ENCODE results near the gene NIT1.

Gene NIT1

DNA sequence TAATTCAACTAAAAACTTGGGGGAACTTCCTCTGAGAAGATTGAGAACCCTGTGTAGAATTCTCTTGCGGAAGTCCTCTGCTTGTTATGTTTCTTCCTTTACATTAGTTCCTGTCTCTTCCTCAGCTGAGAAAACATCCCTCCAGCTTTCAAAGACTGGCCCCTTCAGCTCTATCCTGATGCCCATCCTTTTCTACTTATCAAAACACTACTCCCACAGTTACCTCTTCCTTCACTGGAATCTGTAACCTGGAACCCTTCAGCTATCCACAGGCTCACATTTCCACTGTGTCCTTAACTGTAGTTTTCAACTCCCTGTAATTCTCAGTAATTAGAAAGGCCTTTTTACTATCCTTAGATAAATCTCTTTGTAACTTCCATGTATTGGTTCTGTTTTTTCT is 20.5 kb downstream of the NIT1 start:
- H3K4me3 Mint-ChIP-seq: no peak overlapping the region
- peaks cover 7% of the 10 kb centered on the region for H3K4me1 Mint-ChIP-seq (ENCODE audit: low read depth)
- H3K9me3 Mint-ChIP-seq: no peaks in the 10 kb centered on the region
- no peak overlapping the region for H3K27ac Mint-ChIP-seq
- H3K36me3 Mint-ChIP-seq (ENCODE audit: low read depth): peaks cover 15% of the 10 kb centered on the region
- DNase-seq: no peak
- no peaks in the 10 kb centered on the region for H3K27me3 Mint-ChIP-seq

DNA sequence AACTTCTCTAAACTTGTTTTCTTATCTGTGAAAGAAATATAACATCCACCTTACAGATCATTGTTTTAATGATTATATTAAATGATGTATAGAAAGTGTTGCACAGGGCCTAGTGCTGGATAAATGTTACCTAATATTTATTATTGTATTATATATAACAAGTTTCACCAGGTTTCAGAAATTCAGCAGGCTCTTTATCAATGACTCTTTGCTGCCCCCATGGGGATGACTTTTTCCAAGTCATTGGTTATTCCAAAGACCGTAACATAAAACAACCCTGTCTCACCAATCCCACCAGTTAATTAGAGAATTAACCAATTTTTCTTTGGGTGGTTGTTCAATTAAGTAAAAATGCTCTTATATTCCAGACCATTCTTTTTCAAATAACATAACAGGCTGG is 21.9 kb downstream of the NIT1 start:
- Mint-ChIP-seq H3K4me3 (no peak overlapping the region), H3K36me3 (ENCODE audit: low read depth) (peaks cover 15% of the 10 kb centered on the region), H3K4me1 (ENCODE audit: low read depth) (peaks cover 7% of the 10 kb centered on the region), H3K9me3 (no peaks in the 10 kb centered on the region), H3K27me3 (no peaks in the 10 kb centered on the region), H3K27ac (no peak overlapping the region)
- DNase-seq: no peak

DNA sequence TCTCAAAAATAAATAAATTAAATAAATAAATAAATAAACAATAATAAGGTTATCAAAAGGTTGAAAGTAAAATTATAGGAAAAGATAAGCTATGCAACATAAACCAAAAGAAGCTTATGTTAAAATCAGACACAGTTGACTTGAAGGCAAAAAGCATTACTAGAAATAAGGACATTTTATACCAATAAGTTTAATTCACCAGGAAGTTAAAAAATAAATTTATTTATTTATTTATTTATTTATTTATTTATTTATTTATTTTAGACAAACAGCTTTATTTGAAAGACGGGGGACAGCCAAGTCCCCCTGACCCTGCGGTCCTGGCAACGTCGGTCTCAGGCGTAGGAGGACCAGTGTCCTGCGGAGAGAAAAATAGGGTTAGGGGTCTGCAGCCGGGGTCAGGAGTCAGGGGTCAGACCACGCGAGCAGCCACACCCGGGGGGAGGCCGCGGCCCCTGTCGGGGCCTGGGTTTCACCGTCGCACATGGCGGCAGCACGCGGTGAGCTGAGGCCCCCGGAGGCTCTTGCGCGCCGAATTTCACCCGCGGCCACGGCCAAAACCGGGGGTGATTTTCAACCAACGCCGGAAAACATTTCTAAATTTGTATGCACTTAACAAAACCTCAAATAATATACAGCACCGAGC is 23.0 kb downstream of the NIT1 start:
- Mint-ChIP-seq H3K4me1 (ENCODE audit: low read depth) (peaks cover 1% of the 10 kb centered on the region), H3K27ac (no peak overlapping the region), H3K27me3 (no peaks in the 10 kb centered on the region), H3K36me3 (ENCODE audit: low read depth) (peaks cover 7% of the 10 kb centered on the region), H3K4me3 (no peak overlapping the region), H3K9me3 (no peaks in the 10 kb centered on the region)
- DNase-seq: no peak

DNA sequence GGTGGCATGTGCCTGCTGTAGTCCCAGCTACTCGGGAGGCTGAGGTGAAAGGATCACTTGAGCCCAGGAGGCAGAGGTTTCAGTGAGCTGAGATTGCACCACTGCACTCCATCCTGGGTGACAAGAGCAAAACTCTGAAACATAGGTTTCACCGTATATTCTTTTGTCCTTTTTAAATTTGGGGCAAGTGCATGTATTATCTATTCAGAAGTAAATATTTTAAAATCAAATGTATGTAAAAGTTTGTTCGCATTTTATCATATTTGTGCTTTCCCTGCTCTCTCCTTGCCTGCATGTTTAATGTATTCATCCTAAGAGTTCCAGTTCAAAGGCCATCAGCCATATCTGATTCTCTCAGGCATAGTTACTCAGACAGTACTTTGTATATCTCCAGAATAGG is 27.9 kb downstream of the NIT1 start:
- no peaks in the 10 kb centered on the region for H3K27me3 Mint-ChIP-seq
- no peaks in the 10 kb centered on the region for H3K36me3 Mint-ChIP-seq (ENCODE audit: low read depth)
- H3K9me3 Mint-ChIP-seq: no peaks in the 10 kb centered on the region
- no peak for DNase-seq
- no peak overlapping the region for H3K4me3 Mint-ChIP-seq
- no peak overlapping the region for H3K27ac Mint-ChIP-seq
- H3K4me1 Mint-ChIP-seq (ENCODE audit: low read depth): no peaks in the 10 kb centered on the region

DNA sequence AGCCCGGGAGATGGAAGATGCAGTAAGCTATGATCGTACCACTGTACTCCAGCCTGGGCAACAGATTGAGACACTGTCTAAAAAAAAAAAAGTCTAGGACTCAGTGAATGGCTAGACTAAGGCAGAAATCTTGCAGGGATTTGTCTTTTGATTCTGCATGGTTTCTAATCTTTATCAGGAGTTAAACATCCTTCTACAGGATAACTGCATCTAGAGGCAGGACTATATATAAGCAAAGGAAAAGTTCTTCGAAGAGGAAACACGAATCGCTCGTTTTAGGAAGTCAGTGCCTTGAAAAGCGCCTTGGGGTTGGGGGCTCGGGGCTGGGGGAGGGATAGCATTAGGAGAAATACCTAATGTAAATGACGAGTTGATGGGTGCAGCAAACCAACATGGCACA is 35.3 kb downstream of the NIT1 start:
- Mint-ChIP-seq H3K9me3 (no peaks in the 10 kb centered on the region), H3K27ac (peak overlapping the region; percentile 80), H3K4me3 (peak overlapping the region; percentile 94), H3K4me1 (ENCODE audit: low read depth) (peaks cover 21% of the 10 kb centered on the region), H3K27me3 (no peaks in the 10 kb centered on the region), H3K36me3 (ENCODE audit: low read depth) (peaks cover 35% of the 10 kb centered on the region)
- no peak for DNase-seq

DNA sequence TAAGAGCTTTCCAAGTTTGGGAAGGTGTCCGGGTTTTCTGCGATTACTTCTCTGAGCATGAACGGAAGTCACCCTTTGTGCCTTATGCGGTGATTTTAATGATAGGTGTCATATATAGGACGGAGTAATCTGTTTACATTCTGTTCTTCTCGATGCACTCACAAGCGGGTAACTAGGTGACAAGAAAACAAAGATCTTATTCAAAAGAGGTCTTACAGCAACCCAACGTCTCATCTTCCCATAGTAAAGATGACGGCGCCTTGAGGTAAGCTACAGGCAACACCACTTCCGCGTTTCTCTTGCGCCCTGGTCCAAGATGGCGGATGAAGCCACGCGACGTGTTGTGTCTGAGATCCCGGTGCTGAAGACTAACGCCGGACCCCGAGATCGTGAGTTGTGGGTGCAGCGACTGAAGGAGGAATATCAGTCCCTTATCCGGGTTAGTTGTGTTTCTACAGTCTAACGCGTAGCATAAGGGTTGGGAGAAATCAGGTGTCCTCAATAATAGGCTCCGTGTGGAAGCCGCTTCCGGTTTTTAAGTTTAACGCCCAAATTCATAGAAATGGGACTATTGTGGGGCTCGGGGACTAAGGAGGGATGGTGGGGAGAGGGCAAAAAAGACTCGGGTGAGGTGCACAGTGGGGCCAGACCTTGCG is 35.9 kb downstream of the NIT1 start, which contains the start of gene UFC1:
Gene UFC1, plus strand, starts transcription at position 297 of the 656 bp plus-strand sequence. Its CDS starts 20 bp downstream, at position 317.
- H3K9me3 Mint-ChIP-seq: no peaks in the 10 kb centered on the region
- peak; percentile 86 for DNase-seq
- H3K4me1 Mint-ChIP-seq (ENCODE audit: low read depth): peaks cover 27% of the 10 kb centered on the region
- H3K27ac Mint-ChIP-seq: peak within 1 kb of the TSS; percentile 100
- H3K4me3 Mint-ChIP-seq: peak within 1 kb of the TSS; percentile 94
- peaks cover 41% of the 10 kb centered on the region for H3K36me3 Mint-ChIP-seq (ENCODE audit: low read depth)
- H3K27me3 Mint-ChIP-seq: no peaks in the 10 kb centered on the region

DNA sequence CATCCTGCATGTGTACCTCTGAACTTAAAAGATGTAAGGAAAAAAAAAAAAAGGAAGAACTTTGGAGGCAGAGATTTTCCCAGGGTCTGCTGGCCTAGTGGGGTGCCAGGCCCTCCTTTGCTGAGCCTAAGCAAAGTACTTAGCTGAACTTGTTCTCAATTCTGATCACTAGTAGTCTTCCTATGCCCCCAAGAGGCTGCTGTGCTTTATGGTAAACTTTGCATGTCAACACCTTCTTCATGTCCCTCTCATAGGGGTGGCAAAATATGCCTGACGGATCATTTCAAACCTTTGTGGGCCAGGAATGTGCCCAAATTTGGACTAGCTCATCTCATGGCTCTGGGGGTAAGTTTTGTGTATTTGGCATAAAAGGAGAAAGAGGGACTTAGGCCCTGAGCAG is 40.0 kb downstream of the NIT1 start:
- H3K9me3 Mint-ChIP-seq: no peaks in the 10 kb centered on the region
- peaks cover 77% of the 10 kb centered on the region for H3K36me3 Mint-ChIP-seq (ENCODE audit: low read depth)
- no peak for DNase-seq
- no peak overlapping the region for H3K4me3 Mint-ChIP-seq
- peaks cover 64% of the 10 kb centered on the region for H3K4me1 Mint-ChIP-seq (ENCODE audit: low read depth)
- H3K27ac Mint-ChIP-seq: peak overlapping the region; percentile 93
- H3K27me3 Mint-ChIP-seq: no peaks in the 10 kb centered on the region

DNA sequence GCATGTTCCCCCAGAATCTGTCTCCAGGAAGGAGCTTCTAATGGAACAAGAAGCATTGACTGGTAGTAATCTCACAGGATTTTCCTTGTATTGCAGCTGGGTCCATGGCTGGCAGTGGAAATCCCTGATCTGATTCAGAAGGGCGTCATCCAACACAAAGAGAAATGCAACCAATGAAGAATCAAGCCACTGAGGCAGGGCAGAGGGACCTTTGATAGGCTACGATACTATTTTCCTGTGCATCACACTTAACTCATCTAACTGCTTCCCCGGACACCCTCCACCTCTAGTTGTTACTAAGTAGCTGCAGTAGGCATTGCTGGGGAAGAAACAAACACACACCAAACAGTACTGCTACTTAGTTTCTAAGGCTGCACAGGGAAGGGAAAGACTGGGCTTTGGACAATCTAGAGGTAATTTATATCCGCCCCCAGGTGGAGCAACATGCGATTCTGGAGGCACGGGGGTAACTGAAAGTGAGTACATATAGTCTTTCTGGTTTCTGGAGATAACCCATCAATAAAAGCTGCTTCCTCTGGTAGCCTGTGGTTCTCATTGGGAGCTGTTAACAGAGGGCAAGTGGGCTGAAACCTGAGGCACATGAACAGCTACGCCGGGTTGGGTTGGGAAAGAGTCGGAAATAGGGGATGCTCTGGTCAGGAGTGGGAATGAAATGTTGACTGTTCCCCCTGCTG is 40.6 kb downstream of the NIT1 start:
- H3K4me1 Mint-ChIP-seq (ENCODE audit: low read depth): peaks cover 64% of the 10 kb centered on the region
- H3K4me3 Mint-ChIP-seq: peak overlapping the region; percentile 85
- no peaks in the 10 kb centered on the region for H3K9me3 Mint-ChIP-seq
- H3K27ac Mint-ChIP-seq: peak overlapping the region; percentile 93
- DNase-seq: no peak
- peaks cover 83% of the 10 kb centered on the region for H3K36me3 Mint-ChIP-seq (ENCODE audit: low read depth)
- no peaks in the 10 kb centered on the region for H3K27me3 Mint-ChIP-seq

DNA sequence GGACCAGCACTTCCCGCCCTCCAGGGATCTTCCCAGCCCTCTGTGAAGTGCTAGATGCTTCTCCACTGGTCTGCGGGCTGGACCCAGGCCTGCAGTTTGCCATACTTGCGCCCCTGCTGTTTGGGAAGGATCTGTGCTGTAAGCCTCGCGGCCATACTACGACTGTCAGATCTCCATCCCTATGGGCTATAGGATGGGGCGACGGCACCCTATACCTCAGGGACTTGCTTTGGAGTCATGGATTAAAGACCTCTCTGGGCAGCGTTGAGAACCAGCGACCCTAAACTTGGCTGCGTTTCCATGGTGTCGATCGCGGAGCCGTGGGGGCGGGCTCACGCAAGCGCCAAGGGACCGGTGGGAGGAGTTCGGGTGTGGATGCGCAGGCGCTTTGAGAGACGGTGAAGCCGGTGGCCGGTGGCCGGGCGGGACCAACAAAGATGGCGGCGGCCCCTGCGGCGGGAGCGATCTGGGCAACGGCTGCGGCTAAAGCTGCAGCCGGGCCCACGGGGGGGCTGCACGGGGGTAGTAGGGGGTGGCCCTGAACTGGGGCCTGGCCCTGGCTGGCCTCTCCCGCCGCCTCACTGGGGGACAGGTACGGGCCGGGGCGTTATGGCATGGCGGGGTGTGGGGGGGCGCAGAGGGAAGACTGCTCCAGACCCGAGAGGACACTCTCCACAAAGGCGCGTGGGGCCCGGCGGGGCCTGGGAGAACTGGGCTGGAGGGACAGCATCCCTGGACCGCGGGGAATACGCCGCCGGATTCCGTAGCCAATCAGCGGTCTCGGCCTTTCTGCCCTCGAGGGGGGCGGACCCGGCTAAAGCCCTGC is 41.4 kb downstream of the NIT1 start, which contains the start of gene USP21:
Gene USP21, plus strand, starts transcription at position 414 of the 826 bp plus-strand sequence. CDS start 1,141 bp downstream, outside the sequence.
- peak; percentile 96 for DNase-seq
- peak within 1 kb of the TSS; percentile 93 for H3K27ac Mint-ChIP-seq
- peak within 1 kb of the TSS; percentile 85 for H3K4me3 Mint-ChIP-seq
- H3K27me3 Mint-ChIP-seq: no peaks in the 10 kb centered on the region
- no peaks in the 10 kb centered on the region for H3K9me3 Mint-ChIP-seq
- H3K4me1 Mint-ChIP-seq (ENCODE audit: low read depth): peaks cover 67% of the 10 kb centered on the region
- peaks cover 83% of the 10 kb centered on the region for H3K36me3 Mint-ChIP-seq (ENCODE audit: low read depth)

DNA sequence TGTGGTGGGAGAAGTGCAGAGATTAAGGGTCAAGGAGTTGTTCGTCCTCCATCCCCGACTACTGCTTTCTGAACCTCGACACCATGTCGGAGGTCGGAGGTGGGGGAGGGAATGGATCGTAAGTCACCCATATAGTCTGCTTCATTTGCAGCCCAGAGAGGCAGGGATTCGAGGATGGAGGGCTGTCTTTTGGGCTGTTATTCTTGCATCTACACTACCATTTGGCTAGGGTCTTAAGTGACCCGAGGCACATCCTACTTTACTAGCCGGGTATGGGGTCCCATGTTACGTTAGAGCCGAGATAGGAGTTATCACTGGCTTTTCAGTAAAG is 42.0 kb downstream of the NIT1 start:
- no peak for DNase-seq
- Mint-ChIP-seq H3K27me3 (no peaks in the 10 kb centered on the region), H3K9me3 (no peaks in the 10 kb centered on the region), H3K36me3 (ENCODE audit: low read depth) (peaks cover 85% of the 10 kb centered on the region), H3K4me1 (ENCODE audit: low read depth) (peaks cover 68% of the 10 kb centered on the region), H3K4me3 (peak overlapping the region; percentile 85), H3K27ac (peak overlapping the region; percentile 93)

DNA sequence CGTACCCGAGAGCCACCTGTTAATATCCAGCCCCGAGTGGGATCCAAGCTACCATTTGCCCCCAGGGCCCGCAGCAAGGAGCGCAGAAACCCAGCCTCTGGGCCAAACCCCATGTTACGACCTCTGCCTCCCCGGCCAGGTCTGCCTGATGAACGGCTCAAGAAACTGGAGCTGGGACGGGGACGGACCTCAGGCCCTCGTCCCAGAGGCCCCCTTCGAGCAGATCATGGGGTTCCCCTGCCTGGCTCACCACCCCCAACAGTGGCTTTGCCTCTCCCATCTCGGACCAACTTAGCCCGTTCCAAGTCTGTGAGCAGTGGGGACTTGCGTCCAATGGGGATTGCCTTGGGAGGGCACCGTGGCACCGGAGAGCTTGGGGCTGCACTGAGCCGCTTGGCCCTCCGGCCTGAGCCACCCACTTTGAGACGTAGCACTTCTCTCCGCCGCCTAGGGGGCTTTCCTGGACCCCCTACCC is 42.8 kb downstream of the NIT1 start:
- Mint-ChIP-seq H3K36me3 (ENCODE audit: low read depth) (peaks cover 83% of the 10 kb centered on the region), H3K27ac (peak overlapping the region; percentile 85), H3K9me3 (no peaks in the 10 kb centered on the region), H3K4me1 (ENCODE audit: low read depth) (peaks cover 67% of the 10 kb centered on the region), H3K4me3 (peak overlapping the region; percentile 85), H3K27me3 (no peaks in the 10 kb centered on the region)
- no peak for DNase-seq

DNA sequence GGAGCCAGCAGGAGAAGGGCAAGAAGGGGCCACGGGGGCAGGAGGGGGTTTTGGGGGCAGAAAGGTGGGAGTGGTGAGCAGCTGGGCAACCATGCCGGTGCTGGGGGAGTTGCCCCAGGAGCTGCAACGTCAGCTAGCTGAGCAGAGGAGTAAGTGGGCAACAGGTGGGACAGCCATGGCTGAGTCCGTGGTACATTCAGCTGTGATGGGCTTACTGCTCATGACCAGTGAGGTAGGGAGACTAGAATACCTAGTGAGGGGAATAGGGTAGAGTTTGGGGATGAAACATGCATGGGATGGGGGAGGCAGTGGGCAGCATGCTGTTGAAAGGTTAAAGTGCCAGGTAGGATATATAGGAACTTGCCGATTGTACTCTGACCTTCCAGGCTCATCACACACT is 43.7 kb downstream of the NIT1 start:
- Mint-ChIP-seq H3K4me3 (no peak overlapping the region), H3K27ac (peak overlapping the region; percentile 85), H3K4me1 (ENCODE audit: low read depth) (peaks cover 68% of the 10 kb centered on the region), H3K27me3 (no peaks in the 10 kb centered on the region), H3K9me3 (no peaks in the 10 kb centered on the region), H3K36me3 (ENCODE audit: low read depth) (peaks cover 85% of the 10 kb centered on the region)
- DNase-seq: no peak

DNA sequence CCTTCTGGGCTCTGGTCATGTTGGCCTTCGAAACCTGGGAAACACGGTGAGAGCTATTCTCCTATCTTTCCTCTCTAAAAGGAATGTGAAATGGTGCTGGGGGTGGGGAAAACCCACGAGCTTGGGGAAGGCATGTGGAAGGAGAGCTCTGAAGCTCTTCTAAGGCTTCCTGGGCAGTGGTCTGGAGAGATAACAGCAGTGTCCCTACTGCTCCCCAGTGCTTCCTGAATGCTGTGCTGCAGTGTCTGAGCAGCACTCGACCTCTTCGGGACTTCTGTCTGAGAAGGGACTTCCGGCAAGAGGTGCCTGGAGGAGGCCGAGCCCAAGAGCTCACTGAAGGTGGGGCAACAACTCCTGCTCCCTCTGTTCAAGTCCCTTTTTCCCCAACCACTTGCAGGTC is 44.1 kb downstream of the NIT1 start:
- Mint-ChIP-seq H3K27ac (peak overlapping the region; percentile 85), H3K4me3 (no peak overlapping the region)

DNA sequence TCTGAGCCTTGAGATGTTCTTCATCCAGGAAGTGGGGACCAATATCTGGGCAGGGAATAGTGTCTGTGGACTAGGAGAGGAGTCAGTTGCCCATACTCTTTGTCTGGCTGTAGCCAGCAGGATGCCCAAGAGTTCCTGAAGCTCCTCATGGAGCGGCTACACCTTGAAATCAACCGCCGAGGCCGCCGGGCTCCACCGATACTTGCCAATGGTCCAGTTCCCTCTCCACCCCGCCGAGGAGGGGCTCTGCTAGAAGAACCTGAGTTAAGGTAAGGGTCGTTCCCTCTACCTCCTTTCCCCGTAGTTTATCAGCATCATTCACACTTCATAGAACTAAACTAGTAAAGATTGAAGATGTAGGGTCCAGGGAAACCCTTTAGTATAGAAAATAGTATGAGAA is 44.9 kb downstream of the NIT1 start:
- Mint-ChIP-seq H3K27ac (peak overlapping the region; percentile 85), H3K27me3 (no peaks in the 10 kb centered on the region), H3K4me1 (ENCODE audit: low read depth) (peaks cover 76% of the 10 kb centered on the region), H3K36me3 (ENCODE audit: low read depth) (peaks cover 79% of the 10 kb centered on the region), H3K4me3 (no peak overlapping the region), H3K9me3 (no peaks in the 10 kb centered on the region)
- DNase-seq: no peak

More for the DNA sequence above, 44.1 kb downstream of the NIT1 start:
- peaks cover 70% of the 10 kb centered on the region for H3K4me1 Mint-ChIP-seq (ENCODE audit: low read depth)
- no peaks in the 10 kb centered on the region for H3K9me3 Mint-ChIP-seq
- DNase-seq: no peak
- H3K27me3 Mint-ChIP-seq: no peaks in the 10 kb centered on the region
- H3K36me3 Mint-ChIP-seq (ENCODE audit: low read depth): peaks cover 85% of the 10 kb centered on the region
